MG63 (cell line): Measurements from ENCODE around the gene ELAVL4. TPM values are rescaled to one million over a fixed set of nuclear protein-coding genes. Genes with fewer than 3 reads are reported as not detected.

Source experiments
- total RNA-seq: library from RNA; depleted of rRNA; stranded (reverse); fragments of >200 nt; shearing (Covaris generic); gene quantifications from 2 replicates; pipeline ENCODE4 v1.2.3, GENCODE V29; 2014; ENCODE audit warnings: low replicate concordance; rRNA removed

The ELAVL4 gene
- total RNA-seq, 1 experiment from 2014 or later: not detected

Other genes starting within 250 kb of the ELAVL4 start
- gene AGBL4, start 85.0 kb upstream of the ELAVL4 start, total RNA-seq: not detected in 2 replicates